Superior temporal gyrus (tissue), 1 donor: ENCODE measurements around the gene OOEP.

Experiments used
- DNase-seq: peaks from one replicate; pipeline ENCODE4 v3.0.0-alpha.2; 2016; ENCODE audit errors: extremely low spot score

The OOEP gene

GRCh38 chr6:73364549-73364948, 5.1 kb downstream of the OOEP start:
- DNase-seq, result no peak

GRCh38 chr6:73364121-73364520, 5.6 kb downstream of the OOEP start:
- no peak for DNase-seq

DNA sequence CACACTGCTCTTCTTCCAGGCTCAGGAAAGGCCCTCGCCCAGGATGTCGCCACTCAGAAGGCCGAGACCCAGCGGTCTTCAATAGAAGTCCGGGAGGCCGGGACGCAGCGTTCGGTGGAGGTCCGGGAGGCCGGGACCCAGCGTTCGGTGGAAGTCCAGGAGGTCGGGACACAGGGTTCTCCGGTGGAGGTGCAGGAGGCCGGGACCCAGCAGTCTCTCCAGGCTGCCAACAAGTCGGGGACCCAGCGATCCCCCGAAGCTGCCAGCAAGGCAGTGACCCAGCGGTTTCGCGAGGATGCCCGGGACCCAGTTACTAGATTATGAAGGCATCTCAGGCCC, 6.2 kb downstream of the OOEP start:
- DNase-seq, result no peak

DNA sequence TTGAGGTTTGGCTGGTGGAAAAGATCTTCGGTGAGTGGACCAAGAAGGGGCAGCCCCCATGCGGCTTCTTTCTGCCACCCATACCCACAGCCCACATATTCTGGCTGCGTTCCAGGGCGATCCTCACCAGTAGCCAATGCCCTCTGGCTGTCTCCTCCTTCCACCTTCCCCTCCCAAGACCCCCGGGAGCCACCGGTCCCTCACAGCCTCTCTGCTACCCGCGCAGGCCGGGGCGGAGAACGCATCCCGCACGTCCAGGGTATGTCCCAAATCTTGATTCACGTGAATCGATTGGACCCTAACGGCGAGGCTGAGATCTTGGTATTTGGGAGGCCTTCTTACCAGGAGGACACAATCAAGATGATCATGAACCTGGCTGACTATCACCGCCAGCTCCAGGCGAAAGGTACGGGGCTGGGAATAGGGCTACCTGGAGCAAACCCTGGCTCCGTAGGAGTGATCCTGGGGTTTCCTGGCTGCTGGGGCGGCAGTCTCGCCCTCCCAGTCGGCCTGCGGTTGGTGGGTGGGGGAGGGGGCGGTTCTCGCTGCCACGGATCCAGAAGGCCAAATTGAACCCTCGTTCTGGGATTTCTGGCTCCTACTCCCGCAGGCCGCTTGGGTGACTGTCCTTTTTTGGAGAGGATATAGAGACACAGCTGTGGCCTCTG, 6.7 kb downstream of the OOEP start:
- no peak for DNase-seq

GRCh38 chr6:73362358-73362757, 7.3 kb downstream of the OOEP start, which contains the start of gene KHDC3L:
Gene KHDC3L, plus strand, starts transcription at chr6:73362658. Its CDS starts 72 bp downstream, at chr6:73362730.
- no peak for DNase-seq

- no peak for DNase-seq
Measured at GRCh38 chr6:73353636-73354593, 15.8 kb downstream of the OOEP start, which contains the start of gene DPPA5. Gene DPPA5, minus strand, starts transcription at chr6:73354276. Its CDS starts 51 bp downstream, at chr6:73354225.

DNA sequence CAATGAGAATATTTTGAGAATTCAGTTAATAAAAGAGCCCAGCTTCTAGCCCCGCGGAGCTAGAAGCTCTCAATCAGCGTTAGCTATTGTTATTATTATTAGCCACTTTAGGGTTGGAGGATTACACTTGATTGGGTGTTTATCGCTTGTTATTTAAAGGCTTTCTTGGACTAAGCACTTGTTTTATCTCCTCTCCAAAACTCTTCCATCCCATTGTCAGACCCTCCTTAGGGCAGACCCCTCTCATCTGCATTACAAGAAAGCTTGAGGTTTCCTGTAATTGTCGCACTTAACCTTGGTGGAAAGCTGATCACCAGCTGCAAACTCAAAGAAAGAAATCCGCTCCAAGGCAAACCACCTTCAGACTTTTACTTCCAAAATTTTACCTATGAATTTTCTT, 20.4 kb downstream of the OOEP start:
- no peak for DNase-seq

DNA sequence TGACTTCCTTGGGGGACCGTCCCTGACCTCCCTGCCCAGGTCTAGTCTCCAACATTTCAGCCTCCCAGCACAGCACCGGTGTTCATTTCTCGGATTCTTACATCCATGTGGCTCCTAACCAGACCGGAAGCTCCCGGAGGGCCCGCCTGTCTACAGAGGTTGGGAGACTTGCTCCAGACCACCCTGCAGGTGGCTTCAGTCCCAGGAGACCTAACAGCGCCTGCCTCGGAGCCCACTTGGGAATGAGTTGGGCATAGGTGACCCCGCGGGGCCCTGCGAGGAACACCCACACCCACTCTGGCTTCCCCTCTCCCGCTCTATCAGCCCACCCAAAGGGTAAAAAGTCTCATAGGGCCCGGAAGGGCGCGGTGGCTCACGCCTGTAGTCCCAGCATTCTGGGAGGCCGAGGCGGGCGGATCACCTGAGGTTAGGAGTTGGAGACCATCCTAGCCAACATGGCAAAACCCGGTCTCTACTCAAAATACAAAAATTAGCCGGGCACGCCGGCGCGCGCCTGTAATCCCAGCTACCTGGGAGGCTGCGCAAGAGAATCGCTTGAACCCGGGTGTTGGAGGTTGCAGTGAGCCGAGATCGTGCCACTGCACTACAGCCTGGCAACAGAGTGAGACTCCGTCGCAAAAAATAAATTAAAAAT, 21.0 kb downstream of the OOEP start:
- no peak for DNase-seq

- no peak for DNase-seq
Measured at GRCh38 chr6:73343164-73343563, 26.5 kb downstream of the OOEP start.

GRCh38 chr6:73342174-73342573, 27.5 kb downstream of the OOEP start:
- no peak for DNase-seq

DNA sequence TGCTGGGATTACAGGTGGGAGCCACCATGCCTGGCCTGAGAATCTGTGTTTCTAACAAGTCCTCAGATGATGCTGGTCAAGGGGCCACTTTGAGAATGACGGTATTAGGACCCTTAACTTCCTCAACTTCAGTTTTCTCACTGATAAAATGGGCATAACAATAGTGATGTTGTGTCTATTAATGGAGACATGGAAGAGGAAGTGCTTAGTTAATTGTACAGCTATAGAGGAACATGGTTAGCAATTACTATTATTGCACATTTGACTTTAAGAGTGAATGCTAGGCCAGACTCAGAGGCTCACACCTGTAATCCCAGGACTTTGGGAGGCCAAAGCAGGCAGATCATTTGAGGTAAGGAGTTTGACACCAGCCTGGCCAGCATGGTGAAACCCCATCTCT, 28.4 kb downstream of the OOEP start:
- DNase-seq, result no peak

DNA sequence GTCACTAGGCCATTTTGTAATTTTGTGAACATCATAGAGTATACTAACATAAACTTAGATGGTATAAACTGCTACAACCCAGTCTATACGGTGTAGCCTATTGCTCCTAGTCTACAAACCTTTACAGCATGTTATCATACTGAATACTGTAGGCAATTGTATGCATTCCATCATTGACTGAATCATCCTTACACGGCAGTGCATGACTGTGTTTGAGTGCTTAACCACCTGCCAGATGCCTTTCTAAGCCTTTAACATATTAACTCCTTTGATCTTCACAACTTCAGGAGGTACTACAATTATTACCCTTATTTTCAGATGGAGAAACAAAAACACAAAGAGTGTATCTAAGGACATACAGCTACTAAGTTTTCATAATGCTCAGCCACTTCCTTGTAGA, 29.6 kb downstream of the OOEP start:
- DNase-seq, result no peak

DNA sequence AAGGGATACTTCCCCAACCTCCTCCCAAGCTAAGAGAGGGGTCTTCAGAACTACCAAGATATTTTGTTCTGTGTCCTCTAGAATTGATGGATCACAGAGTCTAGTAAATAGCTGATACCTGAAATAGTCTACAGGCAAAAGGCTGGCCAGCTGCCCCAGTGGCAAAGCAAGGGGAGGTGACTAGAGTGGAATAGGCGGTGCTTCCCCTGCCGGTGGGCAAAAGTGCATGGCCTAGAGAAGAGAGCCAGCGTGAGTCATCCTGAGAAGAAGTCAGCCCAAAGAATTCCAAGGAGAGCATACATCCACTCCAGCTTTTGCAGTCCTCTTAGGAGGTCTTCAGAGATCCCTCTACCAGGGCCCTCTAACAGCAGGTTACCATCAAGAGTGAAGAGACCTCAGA, 30.4 kb downstream of the OOEP start:
- DNase-seq, result no peak

GRCh38 chr6:73329201-73329600, 40.5 kb downstream of the OOEP start:
- DNase-seq, result no peak

DNA sequence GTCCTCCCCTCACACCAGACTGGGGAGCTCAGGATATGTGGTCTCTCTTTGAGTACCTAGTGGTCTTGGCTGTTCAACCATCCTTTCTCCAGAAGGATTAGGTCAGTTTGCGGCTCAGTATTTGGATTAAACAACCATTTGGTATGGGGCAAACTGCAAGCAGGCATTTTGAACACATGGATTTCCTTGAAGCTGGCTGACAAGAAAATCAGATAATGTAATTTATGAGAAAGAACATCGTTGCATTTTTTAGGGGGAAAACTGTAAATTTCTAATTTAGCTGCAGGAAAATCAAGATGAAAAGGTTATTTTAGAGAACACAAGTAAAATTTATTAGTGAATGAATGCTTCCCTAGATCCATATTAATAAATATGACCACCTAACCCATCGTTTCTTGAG, 40.9 kb downstream of the OOEP start:
- DNase-seq, result no peak

GRCh38 chr6:73325656-73326055, 44.0 kb downstream of the OOEP start:
- no peak for DNase-seq

DNA sequence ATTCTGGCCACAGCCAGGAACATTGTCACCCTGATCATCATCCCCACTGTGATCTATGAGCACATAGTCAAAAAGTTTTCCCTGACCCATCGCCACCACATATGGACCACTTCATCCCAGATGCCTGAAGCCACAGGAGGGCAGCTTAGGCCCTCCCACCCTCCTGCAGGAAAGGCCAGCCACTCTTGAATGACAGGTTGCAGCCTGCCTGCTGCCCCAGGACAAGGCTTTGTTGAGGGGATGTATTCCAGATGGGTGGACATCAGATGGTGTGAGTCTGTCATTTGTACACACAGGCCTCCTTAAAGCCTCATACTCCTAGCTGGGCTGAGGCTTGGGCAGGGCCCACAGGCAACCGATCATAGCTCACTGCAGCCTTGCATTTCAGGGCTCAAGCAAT, 46.4 kb downstream of the OOEP start:
- DNase-seq, result no peak
